Activated CD8-positive, alpha-beta T cell treated with anti-CD3 and anti-CD28 coated beads for 36 hours (primary cell): ENCODE data around the gene CNGA2. TPM values are rescaled to one million over a fixed set of nuclear protein-coding genes. Genes with fewer than 3 reads are reported as not detected.

ENCODE experiments used
- ATAC-seq: fragments of 200-7000 bp; cut with Tn5 transposase; one replicate; pipeline ENCODE4 v1.10.0; 2021; ENCODE audit warnings: mild to moderate bottlenecking, moderate library complexity
- CTCF ChIA-PET: fragments of 350-600 bp; sonication (Branson Sonifier 250); formaldehyde crosslinking; loops from one replicate; lab custom pipeline; 2021; ENCODE audit warnings: antibody characterized with exemption; lab: Charles Lee
- POLR2A ChIA-PET: fragments of 350-600 bp; sonication (Branson Sonifier 250); formaldehyde crosslinking; loops from one replicate; lab custom pipeline; 2021; ENCODE audit warnings: antibody characterized with exemption; lab: Charles Lee
- DNase-seq: peaks from one replicate; pipeline ENCODE4 v3.0.0-alpha.2; 2020
- H3K27ac Mint-ChIP-seq: one replicate; pipeline ENCODE4 v1.8.0; 2021; ENCODE audit warnings: mild to moderate bottlenecking, mixed read lengths
- H3K27me3 Mint-ChIP-seq: one replicate; pipeline ENCODE4 v1.8.0; 2021; ENCODE audit warnings: mixed read lengths
- H3K36me3 Mint-ChIP-seq: one replicate; pipeline ENCODE4 v1.8.0; 2021; ENCODE audit warnings: low read depth, mixed read lengths
- H3K4me1 Mint-ChIP-seq: one replicate; pipeline ENCODE4 v1.8.0; 2021; ENCODE audit warnings: low read depth, mixed read lengths
- H3K4me3 Mint-ChIP-seq: one replicate; pipeline ENCODE4 v1.8.0; 2021; ENCODE audit warnings: mild to moderate bottlenecking, moderate library complexity, mixed read lengths
- H3K9me3 Mint-ChIP-seq: one replicate; pipeline ENCODE4 v1.8.0; 2021; ENCODE audit warnings: mixed read lengths
- CTCF ChIP-seq: fragments of 200-600 bp; IDR thresholded peaks from one replicate; pipeline ENCODE4 v1.8.0; 2022; ENCODE audit warnings: antibody characterized with exemption, mild to moderate bottlenecking
- intact Hi-C: fragments of 100-400 bp; cut with micrococcal nuclease; formaldehyde crosslinking; loops from one replicate; pipeline ENCODE4 v1.10.0; 2022
- total RNA-seq, 2 experiments: library from RNA; stranded (reverse); gene quantifications; one replicate each; pipeline ENCODE4 v1.2.3, GENCODE V29; 2021

CNGA2 gene
- total RNA-seq, 2 experiments from 2014 or later = not detected

- peaks cover 4% of the 10 kb centered on the region for H3K27me3 Mint-ChIP-seq
- CTCF ChIA-PET = no interaction called here
- no peak for ATAC-seq
- no peaks in the 10 kb centered on the region for H3K9me3 Mint-ChIP-seq
- intact Hi-C loops = no loop called here
- H3K4me1 Mint-ChIP-seq = no peaks in the 10 kb centered on the region
- POLR2A ChIA-PET = no interaction called here
- DNase-seq = no peak
- TF ChIP-seq CTCF = no peak
- no peaks in the 10 kb centered on the region for H3K36me3 Mint-ChIP-seq
- no peak overlapping the region for H3K4me3 Mint-ChIP-seq
- H3K27ac Mint-ChIP-seq = no peak overlapping the region
Measured at GRCh38 chrX:151736685-151737084, 2.1 kb downstream of the CNGA2 start.

- no peaks in the 10 kb centered on the region for H3K4me1 Mint-ChIP-seq
- DNase-seq = no peak
- no peak for ATAC-seq
- H3K9me3 Mint-ChIP-seq = no peaks in the 10 kb centered on the region
- POLR2A ChIA-PET = no interaction called here
- H3K27ac Mint-ChIP-seq = no peak overlapping the region
- no peak for TF ChIP-seq CTCF
- no peaks in the 10 kb centered on the region for H3K36me3 Mint-ChIP-seq
- CTCF ChIA-PET = no interaction called here
- intact Hi-C loops = no loop called here
- peaks cover 4% of the 10 kb centered on the region for H3K27me3 Mint-ChIP-seq
- no peak overlapping the region for H3K4me3 Mint-ChIP-seq
Measured at GRCh38 chrX:151737494-151737893, 2.9 kb downstream of the CNGA2 start.

- H3K4me3 Mint-ChIP-seq = no peak overlapping the region
- CTCF ChIA-PET = no interaction called here
- H3K27ac Mint-ChIP-seq = no peak overlapping the region
- no peaks in the 10 kb centered on the region for H3K9me3 Mint-ChIP-seq
- intact Hi-C loops = no loop called here
- H3K36me3 Mint-ChIP-seq = no peaks in the 10 kb centered on the region
- ATAC-seq (no peak), DNase-seq (no peak)
- POLR2A ChIA-PET = no interaction called here
- peaks cover 2% of the 10 kb centered on the region for H3K27me3 Mint-ChIP-seq
- no peak for TF ChIP-seq CTCF
- no peaks in the 10 kb centered on the region for H3K4me1 Mint-ChIP-seq
Measured at GRCh38 chrX:151738751-151739150, 4.2 kb downstream of the CNGA2 start.

- ATAC-seq = no peak
Measured at GRCh38 chrX:151741606-151742005, 7.1 kb downstream of the CNGA2 start.

GRCh38 chrX:151742311-151742710 is 7.8 kb downstream of the CNGA2 start:
- Mint-ChIP-seq H3K36me3 (no peaks in the 10 kb centered on the region), H3K27me3 (peaks cover 2% of the 10 kb centered on the region), H3K4me1 (no peaks in the 10 kb centered on the region), H3K4me3 (no peak overlapping the region), H3K9me3 (no peaks in the 10 kb centered on the region), H3K27ac (no peak overlapping the region)
- POLR2A ChIA-PET = no interaction called here
- ATAC-seq (no peak), DNase-seq (no peak)
- no peak for TF ChIP-seq CTCF
- CTCF ChIA-PET = no interaction called here
- intact Hi-C loops = no loop called here

More at GRCh38 chrX:151741606-151742005, 7.1 kb downstream of the CNGA2 start:
- ChIA-PET CTCF (no interaction called here), POLR2A (no interaction called here)
- Mint-ChIP-seq H3K9me3 (no peaks in the 10 kb centered on the region), H3K4me3 (no peak overlapping the region), H3K27ac (no peak overlapping the region), H3K27me3 (peaks cover 2% of the 10 kb centered on the region), H3K36me3 (no peaks in the 10 kb centered on the region), H3K4me1 (no peaks in the 10 kb centered on the region)
- intact Hi-C loops = no loop called here
- no peak for DNase-seq
- no peak for TF ChIP-seq CTCF
